ENCODE results near the gene ADCY5. TPM values are rescaled to one million over a fixed set of nuclear protein-coding genes. Genes with fewer than 3 reads are reported as not detected.

Gene ADCY5
- total RNA-seq, 1 donor, result under 0.01 TPM

- DNase-seq (ENCODE audit: low read depth in 2 of 3, low spot score in 2 of 3), result no peak
Observed at GRCh38 chr3:123431007-123431657, 17.8 kb downstream of the ADCY5 start.

- DNase-seq (ENCODE audit: low read depth in 2 of 3, low spot score in 2 of 3), result no peak
Observed at GRCh38 chr3:123430266-123430665, 18.6 kb downstream of the ADCY5 start.

GRCh38 chr3:123429362-123430125 is 19.3 kb downstream of the ADCY5 start:
- DNase-seq (ENCODE audit: low read depth in 2 of 3, low spot score in 2 of 3), result no peak

- no peak for DNase-seq (ENCODE audit: low read depth in 2 of 3, low spot score in 2 of 3)
Observed at GRCh38 chr3:123424999-123425712, 23.7 kb downstream of the ADCY5 start.

GRCh38 chr3:123424321-123424998 is 24.4 kb downstream of the ADCY5 start:
- DNase-seq (ENCODE audit: low read depth in 2 of 3, low spot score in 2 of 3), result no peak

GRCh38 chr3:123423806-123424205 is 25.1 kb downstream of the ADCY5 start:
- no peak for DNase-seq (ENCODE audit: low read depth in 2 of 3, low spot score in 2 of 3)

GRCh38 chr3:123423031-123423430 is 25.9 kb downstream of the ADCY5 start:
- no peak for DNase-seq (ENCODE audit: low read depth in 2 of 3, low spot score in 2 of 3)

GRCh38 chr3:123422457-123422856 is 26.4 kb downstream of the ADCY5 start:
- DNase-seq (ENCODE audit: low read depth in 2 of 3, low spot score in 2 of 3), result no peak

- DNase-seq (ENCODE audit: low read depth in 2 of 3, low spot score in 2 of 3), result peak in 2 of 3 donors; percentile 29 to 56
Observed at GRCh38 chr3:123421353-123422174, 27.3 kb downstream of the ADCY5 start.

GRCh38 chr3:123420416-123420968 is 28.4 kb downstream of the ADCY5 start:
- no peak for DNase-seq (ENCODE audit: low read depth in 2 of 3, low spot score in 2 of 3)

GRCh38 chr3:123419850-123420297 is 29.0 kb downstream of the ADCY5 start:
- no peak for DNase-seq (ENCODE audit: low read depth in 2 of 3, low spot score in 2 of 3)

GRCh38 chr3:123419181-123419849 is 29.6 kb downstream of the ADCY5 start:
- no peak for DNase-seq (ENCODE audit: low read depth in 2 of 3, low spot score in 2 of 3)

- no peak for DNase-seq (ENCODE audit: low read depth in 2 of 3, low spot score in 2 of 3)
Observed at GRCh38 chr3:123416647-123417046, 32.2 kb downstream of the ADCY5 start.

- DNase-seq (ENCODE audit: low read depth in 2 of 3, low spot score in 2 of 3), result no peak
Observed at GRCh38 chr3:123416173-123416572, 32.7 kb downstream of the ADCY5 start.

- DNase-seq (ENCODE audit: low read depth in 2 of 3, low spot score in 2 of 3), result no peak
Observed at GRCh38 chr3:123414973-123415775, 33.7 kb downstream of the ADCY5 start.

- no peak for DNase-seq (ENCODE audit: low read depth in 2 of 3, low spot score in 2 of 3)
Observed at GRCh38 chr3:123412811-123413604, 35.9 kb downstream of the ADCY5 start.

- DNase-seq (ENCODE audit: low read depth in 2 of 3, low spot score in 2 of 3), result no peak
Observed at GRCh38 chr3:123412076-123412475, 36.8 kb downstream of the ADCY5 start.
